Epidermal melanocyte (primary cell): Measurements from ENCODE around the gene PDCD5.
"Not testable (repeated sequence)": the region's sequence is repeated elsewhere in the genome, so short reads cannot be mapped to it uniquely, and the experiment has no call there.

Experiments
- DNase-seq: peaks from one replicate; pipeline ENCODE4 v3.0.0; 2011; ENCODE audit warnings: low spot score; ENCODE audit not compliant: insufficient read length

Gene PDCD5

DNA sequence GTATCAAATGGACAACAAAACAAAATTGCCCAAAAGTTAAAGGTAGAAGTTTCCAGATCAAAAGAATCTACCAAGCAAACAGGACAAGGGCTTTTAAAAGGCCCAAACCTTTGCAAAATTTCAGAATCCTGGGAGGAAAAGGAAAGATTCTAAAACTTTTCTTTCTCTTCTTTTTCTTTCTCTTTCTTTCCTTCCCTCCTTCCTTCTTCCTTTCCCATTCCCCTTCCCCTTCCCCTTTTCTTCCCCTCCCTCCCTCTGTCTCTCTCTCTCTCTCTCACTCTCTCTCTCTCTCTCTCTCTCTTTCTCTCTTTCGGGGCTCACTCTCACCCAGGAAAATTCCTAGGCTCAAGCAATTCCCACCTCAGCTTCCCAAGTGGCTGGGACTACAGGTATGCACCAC lies 4.2 kb upstream of the PDCD5 start:
- DNase-seq: no peak

DNA sequence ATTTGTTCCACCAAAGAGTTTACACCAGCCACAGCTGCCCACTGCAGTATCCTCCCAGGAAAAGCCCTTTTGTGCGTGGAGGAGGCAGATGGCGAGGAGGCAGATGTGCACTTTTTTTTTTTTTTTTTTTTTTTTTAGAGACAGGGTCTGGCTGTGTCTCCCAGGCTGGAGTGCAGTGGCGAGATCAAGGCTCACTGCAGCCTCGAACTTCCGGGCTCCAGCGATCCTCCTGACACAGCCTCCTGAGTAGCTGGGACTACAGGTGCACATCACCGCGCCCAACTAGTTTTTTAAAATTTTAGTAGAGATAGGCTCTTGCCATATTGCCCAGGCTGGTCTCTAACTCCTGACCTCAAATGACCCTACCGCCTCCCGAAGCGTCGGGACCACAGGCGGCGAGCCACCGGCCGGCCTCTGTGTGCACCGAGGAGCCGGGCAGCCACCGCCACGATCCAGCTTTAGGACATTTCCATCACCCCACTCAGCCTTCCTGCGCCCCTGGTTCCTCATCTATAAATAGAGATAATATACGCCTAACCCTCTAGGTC lies 563 bp upstream of the PDCD5 start:
- no peak for DNase-seq

DNA sequence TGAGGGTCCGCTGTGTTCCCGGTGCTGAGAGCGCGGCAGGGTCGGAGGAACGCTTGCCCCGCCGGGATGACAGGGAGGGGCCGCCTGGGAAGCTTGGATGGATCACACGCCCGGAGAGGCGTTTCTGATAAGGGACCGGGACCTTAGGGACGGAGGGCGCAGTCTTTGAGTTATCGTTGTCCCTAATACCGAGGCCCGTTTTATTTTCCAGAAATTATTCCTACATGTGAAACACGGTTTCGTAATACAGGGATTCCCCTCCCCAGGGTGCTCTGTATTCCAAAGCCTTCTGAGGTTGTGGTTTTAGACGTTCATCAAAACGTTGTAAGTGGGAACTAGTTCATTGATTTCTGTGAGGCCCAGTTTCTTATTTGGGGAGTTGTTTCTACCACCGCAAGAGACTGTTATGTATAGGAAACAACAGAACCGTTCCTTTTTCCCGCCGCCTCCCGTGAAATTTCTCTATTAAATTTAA lies 752 bp downstream of the PDCD5 start:
- no peak for DNase-seq

DNA sequence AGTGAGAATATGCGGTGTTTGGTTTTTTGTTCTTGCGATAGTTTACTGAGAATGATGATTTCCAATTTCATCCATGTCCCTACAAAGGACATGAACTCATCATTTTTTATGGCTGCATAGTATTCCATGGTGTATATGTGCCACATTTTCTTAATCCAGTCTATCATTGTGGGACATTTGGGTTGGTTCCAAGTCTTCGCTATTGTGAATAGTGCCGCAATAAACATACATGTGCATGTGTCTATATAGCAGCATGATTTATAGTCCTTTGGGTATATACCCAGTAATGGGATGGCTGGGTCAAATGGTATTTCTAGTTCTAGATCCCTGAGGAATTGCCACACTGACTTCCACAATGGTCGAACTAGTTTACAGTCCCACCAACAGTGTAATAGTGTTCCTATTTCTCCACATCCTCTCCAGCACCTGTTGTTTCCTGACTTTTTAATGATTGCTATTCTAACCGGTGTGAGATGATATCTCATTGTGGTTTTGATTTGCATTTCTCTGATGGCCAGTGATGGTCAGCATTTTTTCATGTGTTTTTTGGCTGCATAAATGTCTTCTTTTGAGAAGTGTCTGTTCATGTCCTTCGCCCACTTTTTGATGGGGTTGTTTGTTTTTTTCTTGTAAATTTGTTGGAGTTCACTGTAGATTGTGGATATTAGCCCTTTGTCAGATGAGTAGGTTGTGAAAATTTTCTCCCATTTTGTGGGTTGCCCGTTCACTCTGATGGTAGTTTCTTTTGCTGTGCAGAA lies 6.9 kb downstream of the PDCD5 start:
- not testable (repeated sequence) for DNase-seq

DNA sequence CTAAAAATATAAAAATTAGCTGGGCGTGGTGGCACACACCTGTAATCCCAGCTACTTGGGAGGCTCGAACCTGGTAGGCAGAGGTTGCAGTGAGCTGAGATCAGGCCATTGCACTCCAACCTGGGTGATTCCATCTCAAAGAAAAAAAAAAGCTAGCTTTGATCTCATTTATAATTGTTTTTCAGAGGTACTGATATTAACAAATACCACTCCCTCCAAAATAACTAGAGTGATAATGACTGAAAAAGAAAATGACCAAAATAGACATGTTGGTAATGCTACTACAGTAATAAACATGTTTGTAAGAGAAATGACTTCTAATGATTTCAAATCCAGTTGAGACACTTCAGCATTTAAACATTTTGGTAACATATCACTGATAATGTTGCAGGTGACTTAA lies 13.0 kb downstream of the PDCD5 start:
- DNase-seq: no peak

DNA sequence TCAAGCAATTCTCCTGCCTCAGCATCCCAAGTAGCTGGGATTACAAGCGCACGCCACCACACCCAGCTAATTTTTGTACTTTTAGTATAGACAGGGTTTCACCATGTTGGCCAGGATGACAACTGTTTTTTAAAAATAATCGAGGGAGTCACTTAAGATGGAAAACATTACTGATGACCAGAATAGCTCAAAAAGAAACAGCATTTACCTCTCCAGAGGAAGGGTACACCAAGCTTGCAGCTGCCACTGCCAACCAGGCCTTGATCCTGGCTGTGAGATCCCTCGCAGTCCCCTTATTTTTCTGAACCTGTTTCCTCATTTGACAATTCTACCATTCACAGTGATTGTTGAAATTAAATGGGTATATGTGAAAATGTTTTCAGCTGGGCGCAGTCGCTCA lies 14.5 kb downstream of the PDCD5 start:
- no peak for DNase-seq

DNA sequence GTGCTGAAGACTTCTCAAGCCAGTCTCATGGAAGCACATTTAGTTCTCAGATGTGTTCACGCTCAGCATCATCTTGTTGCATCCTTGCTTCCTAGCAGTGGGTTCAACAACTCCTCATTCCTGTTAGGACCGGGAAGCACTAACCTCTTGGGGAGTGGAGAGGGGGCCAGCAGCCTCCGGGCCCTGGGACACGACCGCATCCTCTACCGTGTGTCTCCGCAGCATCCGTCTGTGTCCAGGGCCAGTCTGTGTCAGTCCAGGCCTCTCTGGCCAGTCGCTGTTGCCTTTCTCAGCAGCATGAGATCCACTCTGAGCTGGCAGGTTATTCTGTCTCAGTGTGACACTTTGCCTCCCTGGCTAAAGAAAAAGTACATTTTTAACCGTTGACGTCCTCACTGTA lies 17.0 kb downstream of the PDCD5 start:
- DNase-seq: no peak

DNA sequence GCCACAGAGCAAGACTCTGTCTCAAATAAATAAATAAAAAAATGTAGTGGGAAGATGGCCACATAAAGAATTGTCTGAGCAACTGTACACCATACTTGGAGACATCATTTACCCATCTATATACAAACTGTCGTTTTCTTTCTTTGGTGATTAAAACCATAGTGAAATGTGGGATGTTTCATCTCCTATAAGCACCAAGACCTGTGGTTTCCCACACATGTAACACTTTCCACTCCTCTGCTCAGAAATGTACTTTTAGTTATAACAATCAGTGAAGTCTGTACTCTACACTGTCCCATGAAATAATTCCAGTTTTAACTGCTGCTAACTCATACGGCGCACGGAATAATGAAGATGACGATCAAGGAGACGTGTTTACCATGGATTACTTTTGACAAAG lies 18.3 kb downstream of the PDCD5 start:
- DNase-seq: no peak

DNA sequence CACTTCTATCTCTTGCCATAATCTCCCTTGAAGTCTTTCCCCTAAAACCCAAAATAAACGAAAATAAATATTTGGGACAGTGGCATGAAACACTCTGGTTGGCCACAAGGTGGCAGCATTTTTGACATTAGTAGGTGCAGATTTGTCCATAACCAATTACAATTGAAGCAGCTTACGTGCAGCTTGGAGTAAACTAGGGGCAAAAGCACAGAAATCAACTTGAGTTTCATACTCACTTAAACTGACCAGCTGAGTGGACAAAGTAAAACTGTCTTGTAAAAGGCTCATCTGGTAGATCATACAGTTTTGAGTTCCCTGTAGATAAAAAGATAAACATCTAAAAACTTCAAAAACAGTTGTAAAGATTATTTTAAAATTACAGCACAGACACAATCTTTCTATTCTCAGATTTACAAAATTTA lies 18.8 kb downstream of the PDCD5 start:
- peak; percentile 45 for DNase-seq

DNA sequence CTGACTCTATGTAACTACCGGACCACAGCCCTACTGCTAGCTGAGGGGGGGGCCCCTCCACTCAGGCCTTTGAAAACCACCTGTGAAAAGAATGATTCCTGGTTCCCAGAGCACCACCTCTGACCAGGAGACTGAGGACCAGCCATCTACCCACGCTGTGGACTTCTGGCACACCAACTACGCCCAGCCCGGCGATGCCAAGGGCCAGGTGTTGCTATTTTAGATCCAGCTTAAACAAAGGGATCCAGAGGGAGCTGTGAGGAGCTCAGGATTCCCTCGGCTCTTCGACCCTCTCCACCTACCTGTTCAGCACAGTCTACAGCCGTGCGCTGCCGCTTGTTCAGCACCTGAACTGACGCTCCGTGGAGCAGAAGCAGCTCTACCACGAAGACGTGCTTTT lies 23.0 kb downstream of the PDCD5 start:
- DNase-seq: no peak

DNA sequence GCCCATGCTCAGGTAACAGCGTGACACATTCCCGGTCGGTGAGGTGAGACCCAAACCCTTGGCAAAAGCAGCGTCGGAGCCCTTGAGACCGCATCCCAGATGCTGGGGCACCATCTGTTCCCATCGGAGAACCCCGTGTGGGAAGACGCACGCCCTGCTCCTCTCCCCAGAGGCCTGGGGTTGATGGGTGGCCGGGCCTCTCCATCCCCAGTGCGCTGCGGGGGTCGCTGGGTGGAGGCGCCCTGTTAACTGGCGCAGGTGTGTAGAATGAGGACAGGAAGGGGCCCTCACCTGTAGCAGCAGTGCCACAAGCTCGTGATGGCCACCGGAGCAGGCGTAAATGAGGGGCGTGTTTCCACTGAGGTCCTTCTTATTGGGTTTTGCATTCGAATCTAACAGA lies 24.6 kb downstream of the PDCD5 start:
- DNase-seq: no peak

DNA sequence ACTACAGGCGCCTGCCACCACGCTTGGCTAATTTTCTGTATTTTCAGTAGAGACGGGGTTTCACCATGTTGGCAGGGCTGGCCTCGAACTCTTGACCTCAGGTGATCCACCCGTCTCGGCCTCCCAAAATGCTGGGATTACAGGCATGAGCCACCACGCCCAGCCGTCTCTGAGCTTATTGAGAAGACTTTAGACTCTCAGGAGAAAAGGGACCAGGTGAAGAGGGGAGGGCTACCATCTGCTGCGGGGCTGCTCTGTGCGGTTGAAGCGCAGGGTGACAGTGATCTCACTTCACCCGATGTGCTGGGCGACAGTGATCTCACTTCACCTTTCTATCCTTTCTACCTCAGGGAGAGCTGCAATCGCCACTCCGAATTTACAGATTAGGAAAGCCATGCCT lies 25.3 kb downstream of the PDCD5 start:
- DNase-seq: no peak

DNA sequence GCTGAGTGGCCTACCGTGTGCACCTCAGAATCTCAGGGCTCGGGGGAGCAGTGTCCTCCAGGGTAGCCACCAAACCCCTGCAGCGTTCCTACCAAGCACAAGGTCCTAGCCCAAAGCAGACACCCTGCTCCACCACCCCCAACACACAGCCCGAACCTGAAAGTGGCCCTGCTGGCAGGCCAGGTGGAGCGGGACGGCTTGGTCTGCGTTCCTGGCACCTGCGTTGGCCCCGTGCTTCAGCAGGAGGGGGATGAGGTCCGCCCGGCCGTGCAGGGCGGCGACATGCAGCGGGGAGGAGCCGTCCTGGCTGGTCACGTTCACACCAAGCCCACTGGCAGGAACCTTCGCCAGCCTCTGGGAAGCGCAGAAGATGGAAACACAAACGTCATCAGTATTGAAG lies 26.5 kb downstream of the PDCD5 start:
- DNase-seq: no peak

DNA sequence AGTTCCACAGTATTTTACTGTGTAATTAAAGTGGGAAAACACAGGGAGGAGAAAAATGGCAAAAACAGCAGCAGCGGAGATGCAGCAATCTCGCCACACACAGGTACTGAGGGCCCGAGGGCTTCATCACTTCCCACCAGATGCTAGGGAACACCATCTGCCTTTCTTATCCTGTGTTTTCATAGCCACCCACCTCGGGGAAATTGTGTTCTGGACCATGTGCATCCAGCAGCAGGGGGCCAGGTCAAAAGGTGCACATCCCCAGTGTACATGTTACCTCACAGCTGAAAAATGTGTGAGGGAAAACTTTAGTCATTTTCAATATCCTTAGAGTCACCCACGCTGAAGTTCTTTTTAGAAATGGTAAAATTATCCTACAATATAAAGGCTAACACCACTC lies 30.2 kb downstream of the PDCD5 start:
- DNase-seq: no peak

DNA sequence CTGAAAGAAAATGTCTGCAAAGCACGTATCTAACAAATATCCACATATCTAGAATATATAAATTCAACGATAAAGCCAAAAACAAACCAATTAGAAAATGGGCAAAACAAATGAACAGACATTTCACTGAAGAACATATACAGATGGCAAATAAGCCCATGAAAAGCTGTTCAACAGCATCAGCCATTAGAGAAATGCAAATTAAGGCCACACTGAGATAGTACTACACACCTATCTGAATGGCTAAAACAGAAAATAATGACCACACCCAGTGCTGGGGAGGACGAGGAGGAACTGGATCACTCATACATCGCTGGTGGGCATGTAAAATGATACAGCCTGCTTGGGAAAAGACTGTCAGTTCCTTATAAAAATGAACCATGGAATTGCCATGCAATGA lies 32.0 kb downstream of the PDCD5 start:
- no peak for DNase-seq

DNA sequence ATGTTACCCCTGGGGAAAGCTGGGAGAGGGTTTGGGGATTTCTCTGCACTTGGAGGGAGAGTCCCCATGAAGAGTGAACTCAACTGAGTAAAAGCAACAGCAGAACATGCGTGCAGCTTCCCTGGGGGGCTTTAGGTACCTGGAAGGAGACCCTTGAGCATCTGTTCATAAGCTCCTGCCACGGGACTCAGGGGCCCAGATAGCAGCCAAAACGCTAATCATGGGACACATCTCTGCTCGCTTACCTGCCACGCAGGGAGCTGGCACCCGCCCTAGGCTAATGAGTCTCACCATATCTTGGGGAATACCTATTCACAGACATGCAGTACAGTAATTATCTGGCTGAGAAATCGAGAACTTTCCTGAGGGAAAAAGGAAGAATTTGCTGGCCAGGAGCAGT lies 33.9 kb downstream of the PDCD5 start:
- no peak for DNase-seq

DNA sequence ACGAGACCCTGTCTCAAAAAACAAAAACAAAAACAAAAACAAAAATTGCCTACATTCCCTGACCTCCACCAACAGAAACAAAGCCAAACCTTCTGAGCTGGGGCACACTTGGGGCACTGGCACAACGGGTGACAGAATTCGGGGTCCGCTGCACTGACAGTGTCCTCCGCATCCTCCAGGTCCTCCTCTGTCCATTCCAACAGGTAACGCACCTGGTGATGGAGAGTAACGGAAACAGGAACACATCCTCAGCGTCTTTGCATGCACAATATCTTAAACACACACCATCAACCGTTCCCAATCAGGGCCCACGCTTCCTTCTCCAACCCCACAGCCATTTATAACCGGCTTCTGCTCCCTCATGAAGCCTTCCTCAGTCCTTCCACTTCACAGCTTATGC lies 34.6 kb downstream of the PDCD5 start:
- no peak for DNase-seq

DNA sequence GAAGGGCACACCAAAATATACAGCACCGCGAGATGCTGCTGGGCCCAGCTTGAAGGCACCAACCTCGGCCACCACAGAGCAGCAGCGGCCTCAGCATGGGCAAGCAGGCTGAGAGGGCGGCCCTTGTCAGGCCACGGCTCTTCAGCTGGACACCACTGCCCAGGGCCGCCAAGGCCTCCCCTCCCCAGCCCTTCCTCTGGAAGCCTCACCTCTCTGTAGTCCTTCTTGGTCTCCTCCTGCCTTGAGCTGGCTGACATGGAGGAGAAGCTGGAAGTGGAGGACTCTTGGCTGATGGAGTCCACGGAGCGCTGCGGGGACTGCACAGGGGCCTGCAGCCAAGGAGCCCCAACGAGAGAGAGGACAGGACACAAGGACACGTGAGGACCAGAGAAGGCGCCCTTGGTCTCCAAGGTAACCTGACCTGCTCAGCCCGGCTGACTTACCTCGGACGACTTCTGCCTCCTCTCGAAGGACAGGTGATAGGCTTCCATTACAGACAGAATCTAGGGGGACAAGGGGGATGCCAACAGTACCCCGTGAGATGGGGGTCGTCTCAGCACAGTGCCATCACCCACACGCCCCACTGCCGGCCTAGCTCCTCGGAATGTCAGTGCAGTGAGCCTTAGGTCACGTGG lies 38.2 kb downstream of the PDCD5 start:
- no peak for DNase-seq

DNA sequence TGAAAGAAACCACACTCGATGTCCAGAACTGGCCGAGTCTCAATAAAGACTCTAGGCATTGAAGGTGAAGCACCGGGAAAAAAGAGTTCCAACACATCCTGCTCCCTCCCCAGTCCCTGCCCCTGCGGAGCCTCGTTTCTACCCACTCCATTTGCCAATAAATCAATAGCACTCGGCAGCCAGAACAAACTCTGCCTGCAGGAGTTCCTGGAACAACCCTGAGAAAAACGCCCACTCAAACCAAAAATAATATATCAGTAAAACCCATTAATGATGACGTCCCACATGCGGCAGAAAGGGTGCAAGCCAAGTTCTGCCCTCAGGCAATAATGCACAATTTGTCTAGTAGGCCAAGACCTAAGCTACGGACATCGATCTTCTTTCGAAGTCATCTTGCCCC lies 41.0 kb downstream of the PDCD5 start:
- DNase-seq: no peak

DNA sequence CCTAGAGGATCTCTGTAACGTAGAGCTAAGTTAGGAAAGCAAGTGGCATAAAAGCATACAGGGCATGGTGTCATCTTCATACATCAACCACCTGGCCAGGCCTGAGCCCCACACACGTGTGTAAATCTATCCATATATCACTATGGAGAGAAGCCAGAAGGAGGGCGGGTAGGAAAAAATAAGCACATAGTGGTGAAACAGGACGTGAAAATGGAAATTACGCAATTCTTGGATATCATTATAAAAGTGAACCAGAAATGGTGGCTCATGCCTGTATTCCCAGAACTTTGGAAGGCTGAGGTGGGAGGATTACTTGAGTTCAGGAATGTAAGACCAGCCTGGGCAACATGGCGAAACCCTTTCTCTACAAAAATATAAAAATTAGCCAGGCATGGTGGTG lies 43.4 kb downstream of the PDCD5 start:
- DNase-seq: no peak

DNA sequence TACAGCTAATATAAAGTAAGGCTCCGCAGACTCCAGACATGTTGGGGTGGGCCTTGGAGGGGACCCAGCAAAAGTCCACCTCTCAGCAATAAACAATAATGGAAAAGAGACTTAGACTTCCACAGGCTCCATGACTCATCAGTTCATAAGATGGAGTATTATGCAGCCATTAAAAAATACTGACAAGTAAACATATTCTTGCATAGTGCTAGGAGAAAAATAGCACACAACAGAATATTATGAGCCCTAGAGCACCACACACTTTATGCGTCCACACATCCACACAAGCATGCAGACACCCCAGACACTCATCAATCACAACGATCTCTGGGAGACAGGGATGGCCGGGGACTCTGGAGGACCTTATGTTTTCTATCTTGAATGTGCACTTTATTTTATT lies 46.0 kb downstream of the PDCD5 start:
- no peak for DNase-seq

DNA sequence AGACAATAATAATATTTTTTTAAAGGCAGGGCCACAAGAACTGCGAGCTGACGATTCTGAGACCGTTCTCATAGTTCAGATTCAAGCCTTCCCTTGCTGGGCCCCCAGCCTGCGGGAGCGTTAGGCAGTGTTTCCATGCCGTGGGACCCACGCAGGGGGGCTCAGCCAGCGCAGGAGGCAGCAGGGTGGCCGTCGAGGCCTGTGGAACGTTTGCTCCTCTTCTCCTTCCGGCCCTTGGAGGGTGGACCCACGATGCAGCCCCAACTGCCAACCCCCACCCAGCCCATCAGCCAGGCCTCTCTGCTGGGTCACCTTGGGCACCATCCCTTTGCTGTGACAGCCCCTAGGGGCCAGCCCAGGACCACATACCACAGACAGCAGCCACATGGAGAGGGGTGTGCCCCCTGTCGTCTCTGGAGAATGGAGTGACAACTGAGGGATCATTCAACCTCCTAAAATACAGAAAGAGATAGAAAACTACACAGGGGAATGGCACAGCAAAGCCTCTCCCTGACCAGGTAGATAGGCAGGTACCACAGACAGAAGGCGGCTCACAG lies 46.8 kb downstream of the PDCD5 start:
- DNase-seq: no peak

DNA sequence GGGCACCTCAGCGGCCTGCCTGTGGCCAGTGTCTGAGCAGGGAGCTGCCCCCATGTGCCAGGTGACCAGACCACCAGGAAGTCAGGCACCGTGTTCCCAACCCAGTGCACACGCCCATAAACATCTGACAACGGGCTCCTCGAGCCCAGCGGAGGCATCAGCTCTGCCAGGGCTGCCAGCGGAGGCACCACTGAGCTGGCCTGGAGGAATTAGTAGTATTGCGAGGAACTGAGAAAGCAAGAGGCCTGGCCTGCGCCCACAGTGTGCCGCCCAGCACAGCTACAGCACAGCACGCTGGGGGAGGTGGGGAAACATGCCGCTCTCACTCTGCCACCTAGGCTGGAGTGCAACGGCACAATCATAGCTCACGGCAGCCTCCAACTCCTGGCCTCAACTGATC lies 49.3 kb downstream of the PDCD5 start:
- no peak for DNase-seq
